RWPE1 (cell line): Measurements from ENCODE around the gene MTMR10.

Source experiments
- CTCF ChIA-PET: fragments of 350-600 bp; sonication (Branson Sonifier 250); formaldehyde crosslinking; extraction: SDS; loops from one replicate; lab custom pipeline; 2021; lab: Yijun Ruan, JAX
- POLR2A ChIA-PET: fragments of 400-600 bp; formaldehyde crosslinking; extraction: SDS; loops from one replicate; lab custom pipeline; 2020; ENCODE audit warnings: antibody characterized with exemption; ENCODE audit not compliant: low non-redundant PET; lab: Yijun Ruan, JAX
- DNase-seq: peaks from one replicate; pipeline ENCODE4 v3.0.0; 2012; ENCODE audit warnings: low spot score
- H3K27ac ChIP-seq: fragments of 450-650 bp; 2 replicates; pipeline ENCODE4 v1.5.1; 2017
- TF ChIP-seq, protein P1 (sequence below): fragments of 450-650 bp; conservative IDR thresholded peaks from 2 replicates; pipeline ENCODE4 v1.5.1; 2017; ENCODE audit warnings: low read depth, mild to moderate bottlenecking

The MTMR10 gene

DNA sequence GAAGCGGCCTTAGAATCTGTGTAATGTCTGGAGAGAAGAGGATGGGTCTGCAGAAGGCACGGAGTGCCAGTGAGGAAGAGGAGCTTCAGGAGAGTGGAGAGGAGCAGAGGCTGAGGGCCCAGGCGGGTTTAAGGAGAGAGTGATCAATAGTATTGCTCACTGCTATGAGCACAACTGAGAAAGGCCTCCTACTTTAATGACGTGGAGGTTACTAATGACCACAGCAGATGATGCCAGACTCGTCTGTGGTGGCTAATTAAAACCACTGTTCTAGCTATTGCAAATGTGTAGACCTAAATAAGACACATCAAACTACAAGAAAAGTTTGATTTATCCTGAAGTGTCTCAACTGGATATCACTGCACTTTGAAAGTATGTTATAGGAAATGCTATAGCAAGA is 33.2 kb downstream of the MTMR10 start:
- ChIA-PET POLR2A (no interaction called here), CTCF (no interaction called here)
- TF ChIP-seq, protein P1, sequence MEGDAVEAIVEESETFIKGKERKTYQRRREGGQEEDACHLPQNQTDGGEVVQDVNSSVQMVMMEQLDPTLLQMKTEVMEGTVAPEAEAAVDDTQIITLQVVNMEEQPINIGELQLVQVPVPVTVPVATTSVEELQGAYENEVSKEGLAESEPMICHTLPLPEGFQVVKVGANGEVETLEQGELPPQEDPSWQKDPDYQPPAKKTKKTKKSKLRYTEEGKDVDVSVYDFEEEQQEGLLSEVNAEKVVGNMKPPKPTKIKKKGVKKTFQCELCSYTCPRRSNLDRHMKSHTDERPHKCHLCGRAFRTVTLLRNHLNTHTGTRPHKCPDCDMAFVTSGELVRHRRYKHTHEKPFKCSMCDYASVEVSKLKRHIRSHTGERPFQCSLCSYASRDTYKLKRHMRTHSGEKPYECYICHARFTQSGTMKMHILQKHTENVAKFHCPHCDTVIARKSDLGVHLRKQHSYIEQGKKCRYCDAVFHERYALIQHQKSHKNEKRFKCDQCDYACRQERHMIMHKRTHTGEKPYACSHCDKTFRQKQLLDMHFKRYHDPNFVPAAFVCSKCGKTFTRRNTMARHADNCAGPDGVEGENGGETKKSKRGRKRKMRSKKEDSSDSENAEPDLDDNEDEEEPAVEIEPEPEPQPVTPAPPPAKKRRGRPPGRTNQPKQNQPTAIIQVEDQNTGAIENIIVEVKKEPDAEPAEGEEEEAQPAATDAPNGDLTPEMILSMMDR: no peak
- H3K27ac ChIP-seq: no peak overlapping the region
- no peak for DNase-seq

DNA sequence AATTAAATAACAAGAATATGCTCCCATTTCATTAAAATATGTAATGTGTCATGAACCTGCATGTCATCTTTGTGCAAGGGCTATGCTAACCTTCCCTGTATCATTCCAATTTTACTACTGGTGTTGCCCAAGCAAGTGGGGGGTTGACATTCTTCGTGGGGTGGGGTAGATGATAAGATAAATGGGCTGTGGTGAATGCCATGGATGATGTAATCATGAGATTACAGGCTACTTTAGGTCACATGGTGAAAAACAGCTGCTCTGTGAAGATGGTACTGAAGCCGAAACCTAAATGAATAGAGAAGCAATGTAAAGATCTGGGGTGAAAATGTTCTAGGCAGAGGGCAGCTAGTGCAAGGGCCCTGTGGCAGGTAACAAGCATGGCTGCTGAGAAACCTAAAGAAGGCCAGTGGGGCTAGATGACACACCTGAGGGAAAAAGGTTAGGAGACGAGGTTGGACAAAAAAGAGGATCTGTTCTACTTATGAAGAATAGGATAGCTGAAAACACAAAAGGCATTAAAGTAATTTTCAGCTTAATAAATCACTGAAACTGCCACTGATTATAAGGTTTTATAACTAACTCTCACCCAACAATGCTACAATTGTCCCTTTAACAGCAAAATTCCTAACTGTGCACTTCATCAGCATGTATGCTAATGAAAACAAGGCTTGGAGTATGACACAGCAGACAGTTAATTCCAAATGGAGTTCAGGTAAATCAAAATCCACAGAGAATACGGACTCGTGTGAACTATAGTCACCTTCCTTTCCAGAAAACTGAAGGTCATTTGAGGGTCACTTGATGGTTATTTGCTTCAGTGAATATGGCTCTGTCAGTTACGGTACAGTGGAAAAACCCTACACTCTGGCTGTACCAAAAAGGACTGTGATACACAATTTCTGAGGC is 35.0 kb downstream of the MTMR10 start:
- TF ChIP-seq, protein P1: no peak
- ChIA-PET CTCF (interaction anchor here (0.6 kb wide), 1 partner anchor 55 kb away, joined by 3 read pairs; no protein-coding TSS in a partner anchor), POLR2A (no interaction called here)
- no peak for DNase-seq
- no peak overlapping the region for H3K27ac ChIP-seq

DNA sequence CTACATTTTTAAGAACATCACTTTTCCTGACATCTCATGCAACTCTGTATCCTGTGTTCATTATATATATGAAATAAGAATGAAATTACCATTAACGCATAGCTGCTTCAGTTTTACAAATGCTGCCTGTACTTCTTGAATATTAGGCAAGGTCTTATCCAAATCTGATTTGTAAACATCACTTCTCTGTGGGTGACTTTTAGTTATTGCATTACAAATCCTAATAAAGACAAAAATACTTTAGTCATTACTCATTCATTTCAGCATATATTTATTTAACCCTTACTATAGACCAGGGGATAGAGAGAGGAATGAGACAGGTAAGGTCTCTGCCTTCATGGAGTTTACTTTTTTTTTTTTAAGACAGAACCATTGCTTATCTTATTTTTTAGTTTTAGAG is 36.8 kb downstream of the MTMR10 start:
- TF ChIP-seq, protein P1: no peak
- POLR2A ChIA-PET: no interaction called here
- no peak overlapping the region for H3K27ac ChIP-seq
- DNase-seq: peak; percentile 29
- CTCF ChIA-PET: no interaction called here

DNA sequence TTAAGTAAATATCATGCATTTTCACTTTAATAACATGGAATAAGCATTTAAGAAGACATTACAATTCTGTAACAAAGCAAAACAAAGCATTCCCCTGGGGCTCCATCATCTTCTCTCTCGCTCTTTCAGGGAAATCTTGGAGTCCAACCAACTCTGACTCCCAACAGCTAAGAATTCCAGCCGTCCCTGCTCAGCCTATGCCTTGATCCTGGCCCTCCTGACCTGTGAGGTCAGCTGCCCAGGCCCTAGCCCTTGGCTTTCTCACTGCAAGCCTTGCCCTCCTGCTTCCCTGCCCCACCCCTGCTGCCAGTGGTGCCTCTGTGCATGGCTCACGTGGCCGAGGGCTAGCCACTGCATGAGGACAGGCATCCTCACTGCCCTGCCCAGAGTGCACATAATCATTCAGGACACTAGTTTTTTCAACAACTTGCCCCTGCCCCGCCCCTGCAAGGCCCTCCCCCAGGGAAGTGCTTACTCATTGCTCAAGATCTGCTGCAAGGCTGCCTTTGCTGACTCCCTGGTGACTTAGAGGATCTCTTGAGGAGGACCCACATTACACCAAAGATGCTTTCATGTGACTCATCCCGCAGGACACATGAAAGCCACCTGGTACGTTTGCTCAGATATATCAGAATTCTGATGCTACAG is 37.6 kb downstream of the MTMR10 start:
- peak overlapping the region; percentile 76 for H3K27ac ChIP-seq
- peak; percentile 89 for DNase-seq
- ChIA-PET POLR2A (no interaction called here), CTCF (no interaction called here)
- TF ChIP-seq, protein P1: no peak

- no peak overlapping the region for H3K27ac ChIP-seq
- DNase-seq: no peak
- POLR2A ChIA-PET: no interaction called here
- CTCF ChIA-PET: interaction anchor here (1.1 kb wide), 1 partner anchor 35 kb away, joined by 3 read pairs; no protein-coding TSS in a partner anchor
- TF ChIP-seq, protein P1: no peak
These were observed 38.2 kb downstream of the MTMR10 start for GRCh38 chr15:30953183-30953582.

- TF ChIP-seq, protein P1: no peak
- H3K27ac ChIP-seq: no peak overlapping the region
- ChIA-PET POLR2A (no interaction called here), CTCF (interaction anchor here (0.9 kb wide), 1 partner anchor 1006 kb away, joined by 3 read pairs; no protein-coding TSS in a partner anchor)
- no peak for DNase-seq
These were observed 47.6 kb downstream of the MTMR10 start for GRCh38 chr15:30943654-30944335.
